GM19035 (cell line): ENCODE measurements around the gene KIF16B.

Experiments used
- ATAC-seq: cut with Tn5 transposase; IDR thresholded peaks from one replicate; pipeline ENCODE4 v1.9.1; 2021; ENCODE audit not compliant: unreplicated experiment

The KIF16B gene

DNA sequence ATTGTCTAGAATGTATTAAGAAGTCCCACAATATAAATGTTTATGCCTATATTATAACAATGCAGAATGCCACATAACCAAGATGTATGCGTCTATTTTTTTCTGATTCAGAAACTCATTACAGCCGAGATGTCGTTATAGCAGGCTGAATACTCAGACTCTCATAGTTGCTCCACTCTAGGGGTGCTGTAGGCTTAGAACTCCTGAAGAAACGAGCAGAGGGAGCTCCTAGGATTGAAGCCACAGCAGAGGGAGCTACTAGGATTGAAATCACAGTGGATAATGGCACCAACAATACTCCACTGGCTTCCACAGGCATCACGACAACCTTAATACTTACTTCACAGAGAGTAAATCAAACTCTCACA lies 208.9 kb downstream of the KIF16B start:
- no peak for ATAC-seq

DNA sequence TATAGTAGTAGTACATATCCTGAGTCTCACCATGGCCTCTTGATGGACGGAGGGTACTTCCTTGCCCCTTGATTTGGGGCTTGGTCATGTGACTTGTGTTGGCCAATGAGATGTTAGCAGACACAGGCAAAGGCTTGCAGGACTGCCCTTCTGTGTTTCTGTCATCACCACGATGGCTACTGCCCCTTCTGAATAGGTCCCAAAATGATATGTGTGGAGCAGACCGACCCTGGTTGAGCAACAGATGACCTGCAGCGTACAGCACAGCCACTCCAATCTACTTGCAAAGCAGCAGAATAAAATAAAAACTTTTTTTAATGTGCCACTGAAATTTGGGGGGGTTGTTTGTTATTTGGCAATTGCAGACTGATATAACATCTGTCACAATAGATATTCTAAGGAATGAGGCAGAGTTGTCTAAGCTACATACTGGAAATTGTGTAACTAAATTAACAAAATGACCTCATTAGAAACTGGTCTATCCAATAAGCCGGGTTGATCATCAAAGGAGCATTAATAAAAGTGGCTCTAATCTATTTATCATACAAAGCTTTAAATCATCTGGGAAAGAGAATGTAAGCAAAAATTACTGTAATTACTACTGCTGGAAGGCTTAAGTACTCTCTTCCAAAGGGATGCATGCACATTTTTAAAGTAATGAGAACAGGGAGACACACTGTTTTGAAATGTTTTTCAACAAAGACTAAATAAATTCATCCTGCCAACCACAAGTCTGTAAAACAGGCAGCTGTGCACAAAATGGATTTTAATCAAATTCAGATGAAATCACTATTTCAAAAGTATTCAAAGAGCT lies 209.5 kb downstream of the KIF16B start:
- ATAC-seq = no peak

DNA sequence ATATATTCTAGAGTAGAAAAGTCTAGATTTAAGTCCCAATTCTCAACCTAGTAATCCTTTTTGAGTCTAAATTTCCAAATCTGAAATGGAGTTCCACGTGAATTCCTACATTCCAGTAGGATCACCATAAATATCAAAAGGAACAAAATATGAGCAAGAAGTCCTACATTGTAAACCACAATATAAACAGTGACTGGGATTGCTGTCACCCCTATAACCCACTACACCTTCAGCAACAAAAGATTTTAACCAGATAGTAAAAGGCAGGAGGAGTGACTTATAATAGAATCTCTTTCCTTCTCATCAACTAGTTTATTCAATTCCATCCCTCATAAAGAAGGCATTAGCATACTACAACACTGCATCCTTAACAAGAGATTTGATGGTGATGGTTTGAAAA lies 210.6 kb downstream of the KIF16B start:
- no peak for ATAC-seq

DNA sequence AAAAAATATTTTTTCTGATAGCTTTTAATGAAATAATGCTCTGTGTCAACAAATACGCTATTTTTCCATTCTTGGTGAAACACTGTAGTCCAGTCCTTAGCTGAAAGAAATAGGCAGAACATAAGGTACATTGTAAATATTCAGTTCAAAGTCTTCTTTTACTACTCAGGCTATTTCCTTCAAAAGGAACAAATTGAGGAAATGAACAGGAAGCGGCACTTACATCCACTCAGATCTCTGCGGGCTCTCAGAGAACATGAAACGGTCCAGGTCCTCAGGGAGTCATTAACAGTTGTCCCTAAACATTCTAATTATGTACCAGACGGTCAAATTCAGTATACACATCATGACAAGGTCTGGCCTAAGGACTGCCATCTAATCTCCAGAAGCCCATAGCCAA lies 212.6 kb downstream of the KIF16B start:
- ATAC-seq = no peak

DNA sequence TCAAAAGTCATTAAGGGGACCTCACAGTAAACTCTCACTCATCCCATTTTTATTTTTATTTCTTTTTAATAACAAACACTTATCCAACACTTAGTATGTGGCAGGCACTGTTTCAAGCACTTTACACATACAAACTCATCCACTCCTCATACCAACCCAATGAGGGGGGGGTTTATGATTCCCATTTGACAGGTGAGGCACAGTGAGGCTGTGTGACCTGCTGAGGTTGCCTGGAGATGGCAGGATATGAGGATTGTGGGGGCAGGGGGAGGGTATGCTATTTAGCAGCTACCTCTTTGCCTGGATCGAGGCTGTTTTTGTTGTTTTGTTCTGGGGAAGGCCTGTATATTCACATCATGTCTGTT lies 219.8 kb downstream of the KIF16B start:
- ATAC-seq = no peak

DNA sequence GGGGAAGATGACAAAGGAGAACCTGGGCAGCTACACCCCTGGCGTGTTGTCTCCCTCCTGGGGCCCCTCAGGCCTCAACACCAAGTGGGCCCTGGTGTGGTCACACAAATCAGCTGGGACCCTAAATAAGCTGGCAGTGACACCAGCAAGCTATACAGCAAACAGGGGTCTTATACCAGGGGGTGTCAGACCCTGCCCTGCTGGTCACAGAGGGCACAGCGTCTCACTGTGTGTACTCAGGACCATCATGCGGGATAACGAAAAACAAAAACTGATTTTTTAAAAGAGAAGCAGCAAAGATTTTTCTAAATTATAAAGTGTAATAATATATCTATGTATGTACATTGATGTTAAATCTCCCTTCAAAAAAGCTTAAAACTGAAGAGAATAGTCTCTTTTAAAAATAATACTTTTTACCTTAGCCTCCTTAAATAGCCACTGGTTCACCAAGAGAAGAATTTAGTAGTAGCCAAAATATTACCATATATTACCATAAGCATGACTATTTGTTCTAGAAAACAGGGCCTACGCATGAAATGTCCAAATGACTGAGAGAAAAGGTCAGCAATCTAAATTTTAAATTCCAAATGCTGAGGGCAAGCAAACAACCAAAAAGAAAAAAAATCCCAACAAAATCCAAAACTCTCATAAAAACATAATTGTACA lies 220.4 kb downstream of the KIF16B start:
- ATAC-seq = no peak

DNA sequence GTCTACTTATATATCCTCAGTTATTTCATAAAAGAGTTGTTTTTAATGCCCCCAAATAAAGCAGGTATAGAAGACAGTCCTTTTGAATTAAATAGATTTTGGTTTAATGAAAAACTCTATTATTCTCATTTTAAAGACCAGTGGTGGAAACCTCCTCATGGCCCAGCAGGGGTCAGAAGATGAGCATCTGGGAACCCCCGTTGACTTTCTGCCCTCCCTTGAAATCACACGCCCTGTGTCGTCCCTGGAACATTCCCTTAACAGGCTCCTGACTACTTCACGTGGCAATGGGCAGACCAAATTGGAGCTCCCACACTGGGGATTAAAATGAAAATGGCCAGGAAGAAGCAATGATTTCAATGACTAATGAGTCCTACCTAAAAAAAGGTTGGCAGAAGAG lies 220.9 kb downstream of the KIF16B start:
- ATAC-seq = no peak

DNA sequence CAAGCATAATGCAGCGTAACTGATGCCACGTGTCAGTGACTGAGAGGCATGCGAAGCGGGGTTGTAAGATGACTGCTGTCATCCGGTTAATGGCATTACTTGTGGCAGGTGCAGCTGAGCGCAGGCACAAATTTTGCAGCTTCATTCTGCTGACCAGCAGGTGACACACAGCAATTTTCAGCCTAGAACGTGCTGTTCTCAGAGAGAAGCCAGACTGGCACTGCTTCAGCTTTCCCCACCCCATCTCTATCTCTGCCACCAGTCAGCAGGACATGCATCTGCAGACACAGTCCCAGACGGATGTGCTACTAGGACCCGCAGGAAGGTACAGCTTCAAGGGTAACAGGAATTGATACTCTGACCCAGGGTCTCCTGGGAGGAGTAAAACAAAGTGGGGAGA lies 221.8 kb downstream of the KIF16B start:
- no peak for ATAC-seq

DNA sequence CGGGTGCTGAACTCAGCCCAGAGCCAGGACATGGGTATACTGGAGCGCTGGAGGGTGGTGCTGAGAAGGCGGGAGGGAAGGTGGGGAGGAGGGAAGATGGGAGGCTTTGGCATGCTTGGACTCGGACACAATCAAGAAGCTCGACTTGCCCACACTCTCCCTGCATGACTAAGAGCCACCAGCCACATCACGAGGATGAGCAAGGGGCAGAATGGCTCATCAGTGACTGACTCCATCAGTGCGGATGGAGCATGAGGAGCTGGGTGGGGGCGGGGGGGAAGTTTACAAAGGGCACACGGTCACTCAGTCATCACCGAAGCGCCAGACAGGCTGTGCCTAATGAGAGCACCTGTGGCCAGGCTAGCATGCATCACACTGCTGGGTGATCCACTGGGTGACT lies 222.8 kb downstream of the KIF16B start:
- no peak for ATAC-seq

DNA sequence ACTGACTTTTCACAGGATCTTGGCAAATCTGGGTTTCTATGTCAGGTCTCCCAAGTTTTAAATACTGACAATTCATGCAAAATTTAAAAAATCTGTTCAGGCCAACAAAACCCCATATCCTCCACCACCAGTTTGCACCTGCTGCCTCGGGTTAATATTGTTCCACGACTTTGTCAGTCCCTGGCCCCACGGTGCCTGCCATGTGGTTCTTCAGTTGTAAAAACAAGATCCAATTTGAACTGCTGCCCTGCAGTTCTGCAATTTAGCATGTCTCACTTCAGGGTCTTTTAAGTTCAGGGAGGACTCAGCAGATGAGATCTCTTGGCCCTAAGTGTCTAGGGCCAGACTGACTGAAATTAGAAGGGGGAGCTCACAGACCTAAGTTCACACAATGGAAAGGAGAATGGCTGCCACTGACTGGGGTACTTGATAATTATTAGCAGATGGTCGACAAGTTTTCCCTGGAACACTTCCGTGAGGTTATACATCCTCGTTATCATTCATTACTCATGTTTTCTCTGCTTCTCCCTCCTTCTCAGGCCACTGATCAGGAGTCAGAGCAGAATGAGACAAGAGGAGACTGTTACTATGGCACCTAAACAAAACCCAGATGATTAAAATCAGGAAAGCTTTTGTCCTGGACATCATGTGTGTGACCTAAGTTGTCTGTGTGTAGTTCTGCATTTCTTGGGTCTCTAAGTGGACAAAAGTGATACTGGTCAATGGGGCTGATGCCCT lies 223.6 kb downstream of the KIF16B start:
- no peak for ATAC-seq

DNA sequence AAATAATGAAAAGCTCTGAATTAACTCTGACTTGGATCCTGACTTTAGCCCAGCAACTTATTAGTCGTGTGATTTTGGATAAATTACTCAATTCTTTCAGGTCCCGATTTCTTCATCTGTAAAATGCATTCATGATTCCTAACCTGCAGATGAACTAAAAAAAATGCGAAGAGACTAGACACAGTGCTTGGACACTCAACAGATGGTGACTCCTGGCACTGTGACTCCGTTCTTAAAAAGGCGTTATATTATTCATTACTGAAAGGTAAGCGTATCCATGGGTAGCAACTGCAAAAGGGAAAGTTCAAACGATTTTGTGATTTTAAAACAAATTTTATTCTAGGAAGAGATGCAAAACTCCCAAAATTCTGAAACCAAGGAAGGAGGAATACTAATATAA lies 226.3 kb downstream of the KIF16B start:
- no peak for ATAC-seq

DNA sequence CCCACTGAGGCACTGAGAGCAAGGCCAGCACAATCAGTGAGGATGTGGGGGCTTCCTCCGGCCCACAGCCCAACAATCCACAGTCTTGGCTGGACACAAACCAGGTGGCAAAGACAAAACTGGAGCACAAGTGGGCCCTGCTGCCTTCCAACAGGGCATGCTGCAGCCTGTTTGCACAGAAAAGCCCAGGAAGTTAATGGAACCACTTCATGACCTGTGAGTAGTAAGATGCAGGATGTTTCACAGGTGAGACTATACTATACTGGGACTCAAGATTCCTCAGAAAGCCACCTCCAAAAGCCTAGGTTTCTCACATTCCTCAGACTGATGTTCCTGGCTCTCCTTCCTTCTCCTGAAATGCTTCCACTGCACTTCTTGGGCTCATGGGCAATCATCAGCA lies 235.5 kb downstream of the KIF16B start:
- no peak for ATAC-seq

DNA sequence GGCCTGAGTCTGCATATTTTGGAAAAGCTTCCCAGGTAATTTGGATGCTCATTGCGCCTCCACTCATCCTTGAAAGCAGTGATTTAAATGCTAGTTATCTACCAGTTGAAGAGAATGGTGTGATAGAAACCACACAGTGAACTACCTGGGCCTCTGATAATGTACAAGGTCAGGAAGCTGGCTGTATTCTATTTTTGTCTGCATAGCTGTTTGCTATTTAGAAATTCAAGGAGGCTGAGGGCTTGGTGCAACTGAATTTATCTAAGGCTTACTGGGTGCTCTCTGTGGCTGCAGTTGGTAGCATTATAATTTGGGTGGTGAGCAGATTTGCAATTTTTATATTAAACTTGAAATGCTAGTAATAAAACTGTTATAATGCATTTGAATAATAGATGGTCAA lies 245.6 kb downstream of the KIF16B start:
- no peak for ATAC-seq

DNA sequence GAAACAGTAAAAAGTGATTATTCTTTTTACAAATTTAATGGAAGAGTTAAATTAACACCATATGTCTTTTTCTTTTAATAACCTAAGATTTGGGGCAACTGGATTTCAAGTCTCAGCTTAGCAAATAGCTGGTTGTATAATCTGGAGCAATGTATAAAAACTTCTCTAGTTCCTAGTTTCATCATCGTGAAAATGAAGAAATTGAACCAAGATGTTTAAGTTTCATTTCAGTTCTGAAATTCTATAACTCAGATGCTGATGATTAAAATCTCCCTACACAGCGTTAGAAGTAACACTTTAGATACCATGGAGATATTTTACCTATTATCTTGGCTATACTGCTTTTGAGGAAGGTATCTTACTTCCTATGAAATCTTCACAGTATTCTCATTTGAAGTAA lies 252.0 kb downstream of the KIF16B start:
- ATAC-seq = no peak

DNA sequence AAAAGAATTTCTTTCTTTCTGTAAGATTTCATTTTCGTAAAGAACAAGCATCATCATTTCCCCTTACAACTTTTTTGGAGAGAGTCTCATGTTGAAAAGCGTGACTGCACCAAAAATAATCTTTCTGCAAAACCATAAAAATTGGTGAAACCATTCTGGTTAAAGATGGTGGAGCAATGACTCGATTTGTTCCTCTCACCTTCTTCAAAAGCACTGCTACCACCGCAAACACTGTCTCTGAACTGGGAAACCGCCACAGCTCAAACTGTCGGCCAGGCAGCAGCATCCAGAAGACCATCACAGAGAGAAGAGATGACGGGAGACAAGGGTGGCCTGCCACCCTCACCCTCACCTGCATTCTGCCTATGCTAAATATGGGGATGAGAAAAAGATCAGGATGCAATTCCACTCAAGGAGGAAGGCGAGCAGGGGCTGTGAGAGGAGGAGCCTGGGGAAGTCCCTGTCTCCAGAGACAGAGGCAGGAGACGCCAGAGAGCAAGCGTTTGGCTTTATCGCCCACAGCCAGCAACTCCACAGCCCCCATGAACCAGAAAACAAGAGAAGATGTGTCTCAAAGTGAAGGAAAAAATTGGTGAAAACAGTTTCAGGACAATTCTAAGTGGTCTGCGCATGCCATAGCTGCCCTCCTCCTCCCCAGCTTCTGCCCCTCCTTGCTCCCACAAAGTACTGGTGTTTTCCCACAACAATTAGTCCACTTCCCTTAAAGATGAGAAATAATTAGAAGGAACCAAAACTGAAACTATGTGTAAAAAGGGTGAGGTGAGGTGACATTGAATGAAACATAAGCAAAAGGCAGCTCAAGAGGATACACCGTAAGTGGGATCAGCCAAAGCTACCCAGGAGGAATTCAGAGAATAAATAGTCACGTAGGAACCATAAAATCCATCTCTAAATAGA lies 255.5 kb downstream of the KIF16B start:
- ATAC-seq = no peak

DNA sequence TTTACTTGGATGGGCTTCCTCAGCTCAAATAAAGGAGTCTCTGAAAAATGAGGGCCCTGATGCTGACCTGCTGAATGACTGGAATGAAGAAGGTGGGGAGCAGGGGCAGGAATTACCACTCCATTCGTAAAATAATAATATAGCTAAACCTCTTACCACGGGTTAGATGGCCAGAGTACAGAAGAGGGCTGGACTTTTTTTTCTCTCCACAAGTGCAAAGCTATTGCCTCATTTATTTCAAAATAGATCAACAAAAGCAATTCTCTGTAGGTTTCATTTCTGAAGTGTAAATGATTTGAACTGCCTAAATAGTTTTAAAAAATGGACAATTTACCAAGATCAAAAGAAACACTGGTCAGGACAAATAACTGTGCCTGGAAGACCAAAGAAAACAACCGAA lies 256.7 kb downstream of the KIF16B start:
- ATAC-seq = no peak

DNA sequence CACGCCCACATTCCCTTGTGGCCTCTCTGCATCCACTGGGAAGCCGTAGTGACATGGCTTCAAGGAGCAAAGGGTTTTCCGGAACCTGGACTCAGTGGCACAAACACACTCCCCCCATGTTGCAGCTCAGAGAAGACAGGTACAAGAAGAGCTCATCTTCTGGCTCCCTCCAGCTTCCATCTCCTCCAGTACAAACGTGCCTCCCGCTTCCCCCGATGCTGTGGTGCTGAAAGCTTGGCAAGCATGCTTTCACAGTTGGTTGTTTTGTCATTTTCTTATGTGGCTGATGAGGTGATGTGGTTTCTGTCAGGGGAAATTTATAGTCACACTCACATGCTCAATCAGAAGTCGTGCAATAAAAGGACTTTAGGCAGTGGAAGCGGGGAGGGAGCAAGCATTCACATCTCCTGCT lies 258.5 kb downstream of the KIF16B start:
- ATAC-seq = no peak

DNA sequence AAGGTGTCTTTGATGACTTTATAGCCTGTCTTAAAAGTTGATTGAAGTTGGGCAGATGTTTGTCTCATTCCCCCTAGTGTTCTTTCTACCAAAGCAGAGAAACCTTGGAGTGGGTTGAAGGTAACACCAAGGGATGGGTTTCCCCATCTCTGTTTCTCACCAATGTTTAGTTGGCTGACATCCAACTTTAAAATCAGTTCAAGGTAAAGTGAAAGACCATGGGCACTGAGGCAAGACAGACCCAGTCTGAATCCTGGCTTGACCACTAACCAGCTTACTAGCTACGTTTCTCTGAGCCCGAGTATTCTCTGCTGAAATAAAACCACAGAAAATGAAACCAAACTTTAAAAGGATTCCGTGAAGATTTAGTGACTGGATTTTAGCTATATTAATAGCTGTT lies 258.9 kb downstream of the KIF16B start:
- no peak for ATAC-seq

DNA sequence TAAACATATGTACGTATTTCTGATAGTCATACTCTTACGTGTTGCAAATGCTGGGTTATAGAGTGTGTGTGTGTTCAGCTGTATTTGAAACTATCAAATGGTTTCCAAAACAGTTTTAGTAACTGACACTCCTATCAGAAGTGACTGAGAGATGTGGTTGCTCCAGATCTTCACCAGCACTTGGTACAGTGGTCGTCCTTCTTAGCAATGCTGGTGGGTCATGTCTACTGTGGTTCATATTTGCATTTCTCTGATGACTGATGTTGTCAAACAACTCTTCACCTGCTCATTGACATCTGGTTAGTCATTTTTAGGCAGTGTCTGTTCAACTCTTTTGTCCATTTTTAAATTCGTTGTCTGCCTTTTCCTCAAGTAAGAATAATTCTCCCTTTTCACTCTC lies 259.3 kb downstream of the KIF16B start:
- no peak for ATAC-seq

DNA sequence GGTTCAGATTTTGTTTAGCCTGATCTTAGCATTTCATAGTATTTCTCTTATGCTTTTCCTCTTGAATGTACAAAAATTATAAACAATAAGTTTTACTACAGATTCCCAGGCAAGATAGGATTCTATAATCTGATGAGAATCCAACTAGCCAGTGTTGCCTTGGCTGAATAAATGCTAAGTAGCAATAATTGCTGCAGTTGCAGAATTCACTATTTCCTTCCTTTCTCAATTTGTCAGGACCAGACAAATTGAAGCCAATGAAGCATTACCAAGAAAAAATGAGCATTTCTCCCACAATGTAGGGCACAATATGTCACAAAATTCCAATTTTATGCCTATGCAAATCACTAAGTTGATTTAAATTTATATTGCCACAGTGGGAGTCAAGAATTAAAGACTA lies 260.2 kb downstream of the KIF16B start:
- no peak for ATAC-seq

DNA sequence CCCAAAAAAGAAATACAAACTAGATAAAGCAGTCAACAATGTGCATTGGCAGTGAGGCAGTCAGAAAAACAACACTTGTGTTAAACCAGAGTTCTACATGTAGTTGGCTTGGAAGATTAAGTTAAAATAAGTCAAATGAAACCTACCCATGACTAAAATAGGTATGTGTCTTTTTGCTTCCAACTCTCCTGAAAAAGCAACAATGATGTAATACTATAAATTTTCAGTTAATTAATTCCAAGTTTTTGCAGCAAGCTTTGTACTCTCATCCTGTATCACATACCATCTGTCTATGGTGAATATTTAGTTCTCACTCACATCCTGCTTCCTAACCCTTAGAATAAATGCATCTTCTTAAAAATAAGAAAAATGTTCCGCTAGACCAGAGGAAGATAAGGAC lies 261.5 kb downstream of the KIF16B start:
- no peak for ATAC-seq
